Heart right ventricle (tissue), 16 donors: ENCODE data around the gene ZNF385B. TPM values are rescaled to one million over a fixed set of nuclear protein-coding genes. Genes with fewer than 3 reads are reported as not detected.

Experiments used
- ATAC-seq, 8 donors: fragments of 200-7000 bp; cut with Tn5 transposase; one replicate each; pipeline ENCODE4 v1.9.1; 2020; ENCODE audit warnings: mild to moderate bottlenecking in 8 of 8, moderate library complexity in 8 of 8, moderate number of reproducible peaks in 1 of 8
- DNase-seq, 2 donors: peaks; one replicate each; pipeline ENCODE4 v3.0.0-alpha.2; 2020
- H3K27ac ChIP-seq, 10 donors: fragments of 200-600 bp; sonication (generic) in 2 of 10; one replicate each; pipeline versions ENCODE4 v1.5.0 to v1.8.0; 2020 to 2022; ENCODE audit warnings: mild to moderate bottlenecking in 3 of 10
- H3K27me3 ChIP-seq, 7 donors: fragments of 200-600 bp; one replicate each; pipeline ENCODE4 v1.8.0; 2021 to 2022; ENCODE audit warnings: mild to moderate bottlenecking in 2 of 7
- H3K36me3 ChIP-seq, 9 donors: fragments of 200-600 bp; sonication (generic) in 1 of 9; one replicate each; pipeline versions ENCODE4 v1.5.0 to v1.8.0; 2020 to 2022; ENCODE audit warnings: mild to moderate bottlenecking in 2 of 9
- H3K4me1 ChIP-seq, 9 donors: fragments of 200-600 bp; sonication (generic) in 1 of 9; one replicate each; pipeline versions ENCODE4 v1.5.0 to v1.8.0; 2020 to 2022; ENCODE audit warnings: mild to moderate bottlenecking in 4 of 9
- H3K4me3 ChIP-seq, 10 donors: fragments of 200-600 bp; sonication (generic) in 2 of 10; one replicate each; pipeline versions ENCODE4 v1.5.0 to v1.8.0; 2020 to 2022; ENCODE audit warnings: mild to moderate bottlenecking in 7 of 10, moderate library complexity in 2 of 10
- H3K9me3 ChIP-seq, 11 donors: fragments of 200-600 bp in 10 of 11; sonication (generic) in 2 of 11; one replicate each; pipeline versions ENCODE4 v1.5.0 to v1.8.0; 2013 to 2022; ENCODE audit warnings: mild to moderate bottlenecking in 2 of 11, control low read depth in 1 of 11, moderate library complexity in 1 of 11
- WGBS, 2 donors: extraction: QIAGEN DNeasy Blood & Tissue Kit; methylation state at CpG; one replicate each; pipeline ENCODE4 v1.1.7; 2013; ENCODE audit warnings: inconsistent platforms in 1 of 2; 5-methylcytosine and 5-hydroxymethylcytosine counted together
- intact Hi-C, 10 donors: fragments of 100-400 bp; cut with DNase I; formaldehyde crosslinking; loops; one replicate each; pipeline versions ENCODE4 v1.11.1 to v1.14.2; 2022
- polyA plus RNA-seq, 2 donors: library from polyadenylated mRNA; stranded (reverse); fragments of 200-250 nt; gene quantifications; one replicate each; pipeline ENCODE4 v1.2.3, GENCODE V29; 2013
- total RNA-seq, 10 donors: library from RNA; stranded (reverse); fragmentation: NEBNext Ultra II Directional in 3 of 10; extraction: Animal tissue kit (Norgen Biotek cat#: 25700) in 3 of 10; gene quantifications; one replicate each; pipeline versions ENCODE4 v1.2.1 to v1.2.4, GENCODE V29; 2021 to 2023
- TF ChIP-seq, protein P1 (sequence below), 9 donors: fragments of 200-600 bp; sonication (generic) in 2 of 9; IDR thresholded peaks; one replicate each; pipeline versions ENCODE4 v1.5.0 to v1.8.0; 2021 to 2022; ENCODE audit warnings: antibody characterized with exemption in 9 of 9, mild to moderate bottlenecking in 5 of 9, moderate library complexity in 1 of 9
- donor health status: Arrhythmogenic right ventricular cardiomyopathy.
- donor health status: ischemic (EF 13 %, LVEDD 7.1; RV severe dilation, severe dysfunction).
- donor health status: healthy with polysubstance abuse.
- donor health status: DM: no; HTN: yes; CAD: no.
- donor health status: DM: no; HTN: no; CAD: no.
- donor health status: ischemic (EF 25% LVEDD 6.9; RV normal size, moderate dysfunction).
- donor health status: ischemic (EF 25% LVEDD 5.7; RV mildly dilated, moderate dysfunction).
- donor health status: healthy.
- donor health status: DM: yes; HTN: yes; CAD: no.
- donor health status: Ischemic cardiomyopathy.
- donor health status: ischemic (EF 35%, LVEDD 5.7; RV mildly dilated, moderate dysfunction).
- donor health status: nonischemic (EF 11% LVEDD 7.7; RV severe dilation, severe dysfunction).
- donor health status: DM: yes; HTN: yes; CAD: no.
- donor health status: PGD.
- donor health status: ischemic (EF 29% LVEDD 5.4; RV normal size, mild dysfunction).
- donor health status: nonischemic (EF 23%, LVEDD 6.1; RV moderate dilation, normal function).

Gene ZNF385B
- total and polyA plus RNA-seq, 12 donors: 0.19 to 19.7 (median 1.7) TPM

DNA sequence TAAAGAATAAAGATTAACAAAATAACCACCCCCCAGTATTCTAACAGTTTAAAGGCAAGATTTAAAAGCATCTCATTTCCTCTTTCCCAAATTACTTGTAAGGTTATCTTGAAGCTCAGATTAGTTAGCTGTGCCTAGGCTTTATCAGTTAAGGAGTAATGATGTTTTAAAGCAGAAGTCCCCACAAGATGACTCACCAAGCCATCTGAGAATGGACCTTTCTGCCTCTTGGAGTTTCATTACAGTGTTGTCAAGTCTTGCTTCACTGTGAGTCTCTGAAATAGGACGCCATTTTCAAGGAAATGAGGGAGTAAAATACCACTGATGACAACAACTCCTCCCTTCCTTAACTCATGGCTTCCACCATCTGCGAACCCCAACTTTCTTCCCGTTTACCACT lies 35.9 kb downstream of the ZNF385B start:
- Histone ChIP-seq H3K27ac (no peak overlapping the region), H3K9me3 (no peaks in the 10 kb centered on the region), H3K27me3 (peaks cover 0 to 8% (median 0%) of the 10 kb centered on the region in 7 donors), H3K4me3 (no peak overlapping the region), H3K4me1 (no peaks in the 10 kb centered on the region), H3K36me3 (no peaks in the 10 kb centered on the region)
- WGBS, 2 donors: 65 to 77% methylated on average over 3 of the region's 3 CpGs
- intact Hi-C loops: no loop called here
- no peak for ATAC-seq
- no peak for DNase-seq
- TF ChIP-seq, protein P1, sequence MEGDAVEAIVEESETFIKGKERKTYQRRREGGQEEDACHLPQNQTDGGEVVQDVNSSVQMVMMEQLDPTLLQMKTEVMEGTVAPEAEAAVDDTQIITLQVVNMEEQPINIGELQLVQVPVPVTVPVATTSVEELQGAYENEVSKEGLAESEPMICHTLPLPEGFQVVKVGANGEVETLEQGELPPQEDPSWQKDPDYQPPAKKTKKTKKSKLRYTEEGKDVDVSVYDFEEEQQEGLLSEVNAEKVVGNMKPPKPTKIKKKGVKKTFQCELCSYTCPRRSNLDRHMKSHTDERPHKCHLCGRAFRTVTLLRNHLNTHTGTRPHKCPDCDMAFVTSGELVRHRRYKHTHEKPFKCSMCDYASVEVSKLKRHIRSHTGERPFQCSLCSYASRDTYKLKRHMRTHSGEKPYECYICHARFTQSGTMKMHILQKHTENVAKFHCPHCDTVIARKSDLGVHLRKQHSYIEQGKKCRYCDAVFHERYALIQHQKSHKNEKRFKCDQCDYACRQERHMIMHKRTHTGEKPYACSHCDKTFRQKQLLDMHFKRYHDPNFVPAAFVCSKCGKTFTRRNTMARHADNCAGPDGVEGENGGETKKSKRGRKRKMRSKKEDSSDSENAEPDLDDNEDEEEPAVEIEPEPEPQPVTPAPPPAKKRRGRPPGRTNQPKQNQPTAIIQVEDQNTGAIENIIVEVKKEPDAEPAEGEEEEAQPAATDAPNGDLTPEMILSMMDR (IDR thresholded peaks at IDR 0.05): no peak

DNA sequence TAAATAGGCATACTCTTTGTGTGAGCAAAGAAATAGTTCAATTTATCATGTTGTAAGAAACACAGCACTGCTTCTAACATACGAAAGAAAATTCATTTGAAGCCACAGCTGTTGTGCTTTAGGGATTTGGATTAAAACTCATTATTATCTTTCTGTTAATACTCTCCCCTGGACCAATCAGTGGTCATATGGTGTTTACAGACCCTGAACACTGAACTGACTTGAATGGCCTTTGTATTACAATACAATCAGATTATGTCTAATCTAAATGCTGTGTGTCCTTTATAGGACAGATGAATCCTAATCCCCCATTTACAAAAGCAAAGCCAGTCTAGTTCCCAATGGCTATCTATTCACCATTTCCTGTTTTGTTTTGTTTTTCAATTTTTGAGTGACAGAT lies 36.5 kb downstream of the ZNF385B start:
- TF ChIP-seq, protein P1 (IDR thresholded peaks at IDR 0.05): no peak
- intact Hi-C loops: no loop called here
- H3K27me3 ChIP-seq: peaks cover 0 to 8% (median 0%) of the 10 kb centered on the region in 7 donors
- H3K4me3 ChIP-seq: no peak overlapping the region
- H3K9me3 ChIP-seq: no peaks in the 10 kb centered on the region
- WGBS, 2 donors: 63 to 69% methylated on average over 1 of the region's 1 CpG
- DNase-seq (no peak), ATAC-seq (no peak)
- H3K4me1 ChIP-seq: no peaks in the 10 kb centered on the region
- H3K27ac ChIP-seq: no peak overlapping the region
- H3K36me3 ChIP-seq: no peaks in the 10 kb centered on the region

DNA sequence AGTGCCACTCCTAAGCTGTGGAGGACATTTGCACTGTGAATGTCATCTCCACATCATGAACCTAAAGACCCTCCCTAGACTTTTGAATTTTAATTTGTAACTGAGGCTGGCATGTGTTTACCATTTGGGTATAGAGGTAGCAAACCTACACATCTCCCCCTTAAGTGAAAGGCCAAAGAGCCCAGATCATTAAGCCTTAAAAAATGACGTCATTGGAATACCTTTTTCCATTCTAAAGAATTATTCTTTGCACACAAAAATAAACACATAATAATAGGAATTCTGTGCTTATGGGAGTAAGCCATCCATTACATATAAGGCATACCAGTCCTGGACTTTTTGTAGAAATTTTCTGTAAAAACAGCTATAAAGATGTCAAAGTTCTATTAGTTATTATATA lies 38.9 kb downstream of the ZNF385B start:
- ATAC-seq: no peak
- intact Hi-C loops: no loop called here
- 89 to 93% methylated on average over 1 of the region's 1 CpG for WGBS, 2 donors

DNA sequence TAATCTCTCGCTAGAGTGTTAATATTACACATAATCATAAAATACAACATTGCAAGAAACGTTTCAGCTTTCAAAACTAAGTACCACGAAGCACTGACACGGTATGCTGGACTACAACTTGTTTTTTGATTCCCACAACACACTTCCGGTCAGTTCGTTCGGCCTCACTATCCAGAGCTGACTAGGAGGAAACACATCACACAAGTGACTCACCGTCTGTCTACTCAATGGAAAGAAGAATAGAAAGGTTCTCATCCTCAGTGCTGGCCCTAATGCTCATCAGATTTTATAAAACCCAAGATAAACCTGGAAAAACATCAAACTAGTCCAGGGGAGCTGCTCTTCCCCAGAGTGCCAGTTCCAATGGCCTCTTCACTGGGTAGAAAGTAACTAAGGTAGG lies 42.9 kb downstream of the ZNF385B start:
- Histone ChIP-seq H3K27ac (no peak overlapping the region), H3K27me3 (no peaks in the 10 kb centered on the region), H3K36me3 (no peaks in the 10 kb centered on the region), H3K4me1 (no peaks in the 10 kb centered on the region), H3K9me3 (no peaks in the 10 kb centered on the region), H3K4me3 (no peak overlapping the region)
- DNase-seq (no peak), ATAC-seq (no peak)
- TF ChIP-seq, protein P1 (IDR thresholded peaks at IDR 0.05): no peak
- WGBS, 2 donors: 62 to 71% methylated on average over 8 of the region's 8 CpGs
- intact Hi-C loops: no loop called here

More for the DNA sequence above, 38.9 kb downstream of the ZNF385B start:
- Histone ChIP-seq H3K27me3 (peaks cover 0 to 8% (median 0%) of the 10 kb centered on the region in 7 donors), H3K27ac (no peak overlapping the region), H3K36me3 (no peaks in the 10 kb centered on the region), H3K9me3 (no peaks in the 10 kb centered on the region), H3K4me3 (no peak overlapping the region), H3K4me1 (no peaks in the 10 kb centered on the region)
- no peak for DNase-seq
- TF ChIP-seq, protein P1 (IDR thresholded peaks at IDR 0.05): no peak
